DMS79 treated with DMSO at 0.1 percent for 48 hours (cell line): ENCODE results near the gene FOXO6.
"Not testable (repeated sequence)": the region's sequence is repeated elsewhere in the genome, so short reads cannot be mapped to it uniquely, and the experiment has no call there.

Source experiments
- DNase-seq: peaks from one replicate; lab custom pipeline; 2025; lab: John Stamatoyannopoulos, UW

The FOXO6 gene

DNA sequence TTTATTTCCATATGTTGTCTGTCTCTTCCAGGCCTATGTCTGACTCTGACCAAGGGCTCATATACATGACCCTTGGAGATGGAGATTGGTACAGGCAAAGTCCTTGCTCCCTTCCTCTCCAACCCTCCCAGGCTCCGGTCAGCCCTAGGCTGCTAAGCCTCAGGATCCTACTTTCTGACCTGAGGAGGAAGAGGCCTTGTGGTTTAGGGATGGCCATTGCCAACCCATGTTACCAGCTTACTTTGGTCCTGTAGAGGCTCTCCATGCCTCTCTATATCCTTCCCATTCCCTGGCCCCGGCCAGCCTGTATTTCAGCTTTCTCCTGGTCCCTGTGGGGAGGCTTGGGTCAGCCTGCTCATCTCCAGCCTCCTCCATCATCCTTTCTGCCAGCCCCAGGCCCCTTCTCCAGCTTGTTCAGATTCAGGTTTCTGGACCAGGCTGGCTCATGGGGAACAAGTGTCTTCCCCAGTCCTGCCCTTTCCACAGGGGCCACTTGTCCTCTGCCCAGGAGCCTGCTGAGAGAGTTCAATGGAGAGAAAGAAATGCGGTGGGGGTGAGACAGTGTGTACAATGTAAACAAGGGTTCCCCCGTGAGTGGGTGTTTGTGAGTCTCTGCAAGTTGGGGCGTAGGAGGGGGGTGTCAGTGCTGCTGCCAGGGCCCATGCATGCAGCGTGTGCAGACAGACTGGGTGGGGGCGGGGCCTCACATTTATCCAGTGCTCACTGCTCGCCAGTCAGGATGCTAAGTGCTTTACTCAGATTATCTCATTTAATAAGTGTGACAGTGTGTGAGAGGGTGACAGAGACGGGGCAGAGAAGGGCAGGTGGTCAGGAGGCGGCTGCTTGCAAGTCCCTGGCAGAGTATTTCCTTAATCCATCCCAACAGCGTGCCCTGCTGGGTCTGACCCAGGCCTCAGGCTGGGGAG lies 31.3 kb upstream of the FOXO6 start:
- no peak for DNase-seq

DNA sequence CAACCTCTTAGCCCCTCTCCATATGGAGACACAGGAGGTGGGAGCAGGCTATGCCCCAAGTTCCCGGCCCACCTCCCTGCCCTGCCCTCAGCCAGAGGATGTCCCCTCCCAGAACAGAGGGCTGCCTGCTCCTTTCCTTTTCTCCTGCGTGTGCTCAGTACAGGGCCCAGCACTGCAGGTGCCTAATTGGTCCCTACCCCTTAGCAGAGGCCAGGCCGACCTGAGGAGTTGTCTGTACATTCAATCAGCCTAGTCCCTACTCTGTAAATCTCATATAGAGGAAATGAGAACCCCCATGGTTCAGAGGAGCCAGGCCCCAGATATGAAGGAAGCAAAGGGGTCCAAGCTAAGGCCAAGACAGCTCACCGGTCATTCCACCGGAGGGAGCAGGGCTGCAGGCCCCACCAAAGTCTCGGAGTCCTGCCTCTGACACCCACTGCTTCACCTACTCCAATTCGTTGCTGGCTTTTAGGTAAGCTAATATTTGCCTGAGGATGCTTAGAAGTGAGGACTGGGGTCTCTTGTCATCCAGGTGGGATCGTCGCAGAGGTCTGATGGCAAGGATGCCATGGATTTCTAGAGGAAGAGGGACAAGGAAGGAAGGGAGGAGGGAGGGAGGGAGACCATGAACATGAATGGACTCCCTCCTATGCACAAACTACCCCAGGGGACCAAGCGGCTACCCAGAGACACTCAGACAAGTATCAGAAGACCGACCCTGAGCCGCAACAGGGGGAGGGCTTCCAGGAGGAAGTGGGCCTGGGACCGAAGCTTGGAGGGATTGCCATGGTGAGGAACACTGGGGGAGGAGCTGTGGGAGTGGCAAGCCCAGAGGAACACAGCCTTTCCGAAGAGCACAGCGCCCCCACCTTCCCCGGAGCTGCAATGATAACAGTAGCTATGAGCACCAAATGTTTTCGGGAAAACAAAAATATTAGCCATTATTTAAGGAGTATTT lies 30.4 kb upstream of the FOXO6 start:
- DNase-seq, result no peak

- no peak for DNase-seq
Observed at GRCh38 chr1:41331546-41331917, 29.7 kb upstream of the FOXO6 start.

GRCh38 chr1:41332161-41332560 lies 29.1 kb upstream of the FOXO6 start:
- DNase-seq, result not testable (repeated sequence)

GRCh38 chr1:41333146-41333784 lies 28.0 kb upstream of the FOXO6 start:
- DNase-seq, result no peak

GRCh38 chr1:41338820-41339219 lies 22.4 kb upstream of the FOXO6 start:
- no peak for DNase-seq

GRCh38 chr1:41340655-41341364 lies 20.4 kb upstream of the FOXO6 start:
- no peak for DNase-seq

GRCh38 chr1:41341365-41341683 lies 19.9 kb upstream of the FOXO6 start:
- no peak for DNase-seq

DNA sequence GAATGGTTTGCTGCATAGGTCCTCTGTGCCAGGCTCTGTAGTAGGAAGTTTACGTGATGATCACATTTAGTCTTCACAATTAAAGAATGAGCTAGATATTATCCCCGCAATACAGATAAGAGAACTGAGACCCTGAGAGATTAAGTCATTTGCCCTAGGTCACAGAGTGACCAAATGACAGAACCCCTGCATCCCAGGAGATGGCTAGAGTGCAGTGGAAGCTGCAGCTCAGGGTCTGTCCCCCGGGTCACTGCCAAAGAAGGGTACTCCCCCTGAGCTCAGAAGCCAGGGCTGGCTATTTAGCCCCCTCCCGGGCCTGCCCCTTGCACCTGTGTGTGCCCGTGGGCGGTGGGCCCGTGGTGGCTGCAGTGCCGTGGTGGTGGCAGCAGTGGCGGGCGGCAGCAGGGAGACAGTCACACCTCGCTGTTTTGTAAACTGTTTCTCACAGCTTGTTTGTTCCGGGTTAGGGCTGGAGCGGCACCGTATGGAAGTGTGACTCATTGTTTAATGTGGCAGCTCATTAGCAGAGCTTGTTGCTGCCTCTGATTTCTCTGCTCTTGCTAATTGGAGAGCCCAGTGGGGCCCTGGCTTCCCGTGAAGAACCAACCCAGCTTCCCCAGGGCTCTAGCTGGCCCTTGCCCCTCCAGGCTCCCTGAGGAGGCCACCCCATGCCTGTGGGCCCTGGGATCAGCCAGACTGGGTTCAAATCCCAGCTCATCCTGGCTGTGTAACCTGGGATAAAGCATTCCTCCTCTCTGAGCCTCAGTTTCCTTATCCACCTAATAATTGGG lies 19.3 kb upstream of the FOXO6 start:
- no peak for DNase-seq

DNA sequence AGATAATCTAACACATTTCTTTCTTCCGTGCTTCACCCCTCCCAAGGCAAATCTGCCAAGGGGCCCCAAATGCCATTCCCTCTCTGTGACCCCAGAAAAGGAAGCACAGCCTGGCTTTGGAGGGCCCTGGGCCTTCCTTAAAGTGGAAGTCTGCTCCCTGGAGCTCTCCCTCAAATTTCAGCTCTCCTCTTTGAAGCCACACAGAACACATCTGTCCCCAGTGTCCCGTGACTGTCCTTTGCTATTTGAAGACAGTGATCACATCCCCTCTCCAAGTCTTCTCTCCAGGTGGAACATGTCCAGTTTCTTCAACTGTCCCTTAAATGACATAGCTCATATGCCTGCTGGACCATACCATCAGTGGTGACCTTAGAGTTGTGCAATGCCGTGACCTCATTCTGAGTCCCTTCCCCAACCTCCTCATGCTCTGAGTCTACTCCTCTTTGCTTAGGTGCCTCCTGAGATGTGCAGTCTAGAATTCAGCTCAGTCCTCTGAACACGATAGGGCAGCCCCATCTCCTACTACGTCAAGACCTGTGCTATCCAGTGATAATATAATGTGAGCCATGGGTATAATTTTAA lies 18.4 kb upstream of the FOXO6 start:
- no peak for DNase-seq

GRCh38 chr1:41343790-41344699 lies 17.2 kb upstream of the FOXO6 start:
- DNase-seq, result no peak

DNA sequence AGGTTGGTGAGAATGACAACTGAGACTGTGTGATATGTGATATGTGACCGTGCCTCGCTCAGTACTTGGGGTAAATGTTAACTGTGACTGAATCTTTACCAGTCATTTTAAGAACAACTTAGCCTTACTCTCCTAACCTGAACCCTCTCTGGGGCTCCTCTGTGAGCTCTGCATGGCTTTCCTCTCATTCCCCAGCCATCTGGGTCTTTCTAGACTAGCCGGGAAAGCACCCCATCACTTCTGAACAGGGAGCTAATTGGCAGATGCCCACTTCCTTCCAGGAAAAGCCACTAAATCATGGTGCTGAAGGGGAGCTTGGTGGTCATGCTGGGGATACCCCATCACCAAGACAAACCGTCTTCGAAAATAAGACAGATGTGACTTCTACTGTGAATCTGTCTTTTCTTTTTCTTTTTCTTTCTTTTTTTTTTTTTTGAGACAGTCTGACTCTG lies 16.5 kb upstream of the FOXO6 start:
- DNase-seq, result no peak

GRCh38 chr1:41345434-41346075 lies 15.7 kb upstream of the FOXO6 start:
- DNase-seq, result no peak

- DNase-seq, result no peak
Observed at GRCh38 chr1:41347276-41347675, 14.0 kb upstream of the FOXO6 start.

DNA sequence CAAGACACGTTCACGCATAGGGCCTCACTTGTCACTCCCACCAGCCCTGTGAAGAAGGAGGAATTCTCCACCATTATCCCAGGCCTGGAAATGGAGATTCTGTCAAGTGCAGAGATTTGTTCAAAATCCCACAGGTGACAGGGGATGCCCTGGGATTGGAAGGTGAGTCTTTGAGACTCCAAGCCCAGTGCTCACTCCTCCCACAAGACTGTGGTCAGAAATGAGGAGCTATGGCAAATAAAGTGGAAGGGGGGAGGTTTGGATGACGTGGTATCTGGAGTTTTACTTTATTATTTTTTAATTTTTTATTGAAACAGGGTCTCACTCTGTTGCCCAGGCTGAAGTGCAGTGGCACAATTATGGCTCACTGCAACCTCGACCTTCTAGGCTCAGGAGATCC lies 12.8 kb upstream of the FOXO6 start:
- DNase-seq, result no peak

DNA sequence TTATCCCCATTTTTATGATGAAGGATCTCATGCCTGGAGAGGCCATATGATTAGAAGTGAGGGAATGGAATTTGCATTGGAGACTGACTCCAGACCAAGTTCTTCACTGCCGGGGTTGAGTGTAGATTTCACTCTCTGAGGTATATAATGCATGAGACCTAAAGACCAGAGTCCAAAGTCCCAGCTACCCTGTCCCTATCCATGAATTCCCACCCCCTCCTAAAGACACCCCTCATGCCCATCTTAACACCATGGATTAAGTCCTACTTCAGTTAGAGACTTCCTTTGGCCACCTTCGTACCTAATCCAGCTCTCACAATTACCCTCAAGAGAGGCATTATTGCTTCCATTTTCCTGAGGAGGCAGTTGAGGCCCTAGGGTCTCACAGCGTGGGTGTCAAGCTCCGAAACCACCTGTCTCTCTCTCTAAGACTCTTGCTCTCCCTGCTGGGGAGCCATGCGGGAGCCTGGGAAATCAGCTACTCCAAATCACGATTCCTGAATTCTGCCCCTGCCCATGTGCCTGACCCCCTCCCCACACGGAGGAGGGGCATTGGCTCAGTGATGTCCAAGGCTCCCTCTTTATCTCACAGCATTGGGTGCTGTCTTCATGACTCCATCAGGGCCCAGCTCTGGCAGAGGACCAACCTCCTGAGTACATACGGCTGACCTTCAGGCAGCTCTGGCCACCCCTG lies 11.7 kb upstream of the FOXO6 start:
- no peak for DNase-seq

- no peak for DNase-seq
Observed at GRCh38 chr1:41350055-41350378, 11.2 kb upstream of the FOXO6 start.
